Stimulated activated naive CD8-positive, alpha-beta T cell treated with anti-CD3 and anti-CD28 coated beads, Interleukin-15, Interleukin-2, amounts not matched to agents 100 ng/mL and 50 ng/mL, for 24 hours (primary cell): ENCODE data around the gene PRELID3B.

Experiments
- H3K27ac Mint-ChIP-seq: one replicate; pipeline ENCODE4 v1.8.0; 2021; ENCODE audit warnings: mild to moderate bottlenecking, mixed read lengths
- H3K27me3 Mint-ChIP-seq: one replicate; pipeline ENCODE4 v1.8.0; 2021; ENCODE audit warnings: mixed read lengths
- H3K36me3 Mint-ChIP-seq: one replicate; pipeline ENCODE4 v1.8.0; 2021; ENCODE audit warnings: low read depth, mixed read lengths
- H3K4me1 Mint-ChIP-seq: one replicate; pipeline ENCODE4 v1.8.0; 2021; ENCODE audit warnings: low read depth, mixed read lengths
- H3K4me3 Mint-ChIP-seq: one replicate; pipeline ENCODE4 v1.8.0; 2021; ENCODE audit warnings: mild to moderate bottlenecking, mixed read lengths
- H3K9me3 Mint-ChIP-seq: one replicate; pipeline ENCODE4 v1.8.0; 2021; ENCODE audit warnings: mixed read lengths

Gene PRELID3B

DNA sequence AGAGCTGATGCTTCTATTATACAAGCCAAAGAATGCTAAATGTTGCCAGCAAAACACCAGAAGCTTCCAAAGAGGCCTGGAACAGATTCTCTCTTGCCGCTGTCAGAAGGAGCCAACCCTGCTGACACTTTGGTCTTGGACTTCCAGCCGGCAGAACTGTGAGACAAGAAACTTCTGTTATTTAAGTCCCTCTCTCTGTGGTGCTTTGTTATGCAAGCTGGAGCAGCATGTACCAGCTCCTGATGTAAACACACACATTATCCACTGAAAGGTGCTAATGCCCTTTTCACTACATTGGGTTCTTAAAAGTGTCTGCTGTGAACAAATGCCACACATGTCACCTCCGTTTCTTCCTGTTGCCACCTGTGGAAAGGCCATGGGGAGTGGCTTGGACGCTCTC is 25.9 kb upstream of the PRELID3B start:
- H3K4me3 Mint-ChIP-seq = no peak overlapping the region
- H3K27ac Mint-ChIP-seq = no peak overlapping the region
- no peaks in the 10 kb centered on the region for H3K36me3 Mint-ChIP-seq
- H3K9me3 Mint-ChIP-seq = no peaks in the 10 kb centered on the region
- H3K4me1 Mint-ChIP-seq = peaks cover 7% of the 10 kb centered on the region
- peaks cover 25% of the 10 kb centered on the region for H3K27me3 Mint-ChIP-seq

DNA sequence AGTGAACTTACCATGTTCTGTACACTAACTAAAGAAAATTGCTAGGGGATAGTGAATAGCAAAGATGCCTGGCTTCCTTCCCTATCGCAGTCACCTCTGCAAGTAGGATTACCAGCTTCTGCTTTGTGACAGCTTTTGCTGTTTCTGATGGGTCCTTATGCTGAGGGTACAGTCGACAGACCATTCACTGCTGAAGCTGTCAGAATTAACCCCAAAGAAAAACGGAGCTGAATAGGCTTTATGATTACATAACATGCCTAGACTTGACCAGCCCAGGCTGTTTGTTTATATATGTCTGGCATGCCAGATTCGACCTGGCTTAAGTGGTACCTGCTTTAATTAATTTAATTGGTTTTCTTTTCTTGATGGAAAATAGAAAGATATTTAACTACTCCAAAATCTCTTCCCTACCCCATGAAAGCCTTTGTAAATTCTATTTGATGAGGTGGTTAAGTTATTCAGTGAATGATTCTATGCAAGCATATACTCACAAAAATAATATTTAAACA is 21.7 kb upstream of the PRELID3B start:
- no peaks in the 10 kb centered on the region for H3K9me3 Mint-ChIP-seq
- H3K27ac Mint-ChIP-seq = no peak overlapping the region
- H3K4me3 Mint-ChIP-seq = no peak overlapping the region
- H3K36me3 Mint-ChIP-seq = no peaks in the 10 kb centered on the region
- no peaks in the 10 kb centered on the region for H3K4me1 Mint-ChIP-seq
- peaks cover 21% of the 10 kb centered on the region for H3K27me3 Mint-ChIP-seq

DNA sequence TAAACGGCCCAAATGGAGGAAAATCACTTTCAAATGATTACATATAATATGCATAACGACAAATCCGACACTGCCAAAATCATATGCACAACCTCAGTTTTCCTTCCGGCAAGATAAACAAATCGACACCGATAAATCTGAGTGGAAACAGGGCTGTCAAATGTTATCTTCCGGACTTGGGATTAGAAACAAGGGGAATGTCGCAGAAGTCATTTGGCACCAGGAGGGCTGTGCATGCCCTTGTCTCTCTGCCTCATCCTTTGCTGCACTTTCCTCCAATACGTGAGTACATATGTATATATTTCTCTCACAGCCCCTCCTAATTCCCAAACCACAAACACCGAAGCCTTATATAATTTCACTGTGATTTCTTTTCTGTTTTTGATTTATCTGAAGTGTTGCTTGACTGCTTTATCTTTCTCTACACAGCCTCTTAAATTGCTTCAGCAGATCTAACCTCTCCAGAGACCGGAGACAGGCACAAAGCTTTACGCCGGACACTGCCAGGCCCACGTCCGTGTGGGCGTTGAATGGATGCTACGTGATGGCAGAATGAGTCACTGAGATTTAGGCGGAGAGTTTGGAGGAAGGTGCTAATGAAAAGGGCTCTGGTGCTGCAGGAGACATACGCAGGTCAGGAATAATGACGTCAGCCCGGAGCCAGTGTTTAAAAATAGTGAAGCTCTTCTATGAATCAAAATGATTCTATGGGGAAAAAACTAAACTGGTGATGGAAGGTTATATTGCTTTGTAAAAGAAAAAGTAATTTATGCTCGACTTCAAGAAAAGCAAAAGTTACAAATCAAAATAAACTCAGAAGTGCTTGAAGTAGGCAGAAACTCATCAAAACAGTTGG is 21.0 kb upstream of the PRELID3B start:
- H3K27me3 Mint-ChIP-seq = peaks cover 18% of the 10 kb centered on the region
- H3K4me3 Mint-ChIP-seq = no peak overlapping the region
- no peaks in the 10 kb centered on the region for H3K4me1 Mint-ChIP-seq
- H3K27ac Mint-ChIP-seq = no peak overlapping the region
- no peaks in the 10 kb centered on the region for H3K9me3 Mint-ChIP-seq
- H3K36me3 Mint-ChIP-seq = no peaks in the 10 kb centered on the region

DNA sequence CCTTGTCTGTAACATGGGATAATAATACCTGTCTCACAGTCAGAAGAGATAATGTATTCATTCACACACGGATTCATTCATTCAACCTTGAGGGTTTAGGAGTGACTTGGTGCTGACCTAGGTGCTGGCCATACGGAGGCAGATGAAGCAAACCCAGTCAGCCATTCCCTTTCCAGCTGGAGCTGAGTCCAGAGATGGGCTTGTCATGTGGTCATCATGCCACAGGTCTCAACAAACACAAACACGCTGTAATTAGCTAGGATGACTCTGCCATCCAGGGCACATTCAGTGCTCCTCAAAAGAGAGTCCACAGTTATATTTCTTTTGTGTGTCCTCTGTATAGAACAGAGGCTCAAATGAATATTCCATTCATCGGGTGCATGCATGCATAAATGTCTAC is 19.5 kb upstream of the PRELID3B start:
- Mint-ChIP-seq H3K9me3 (no peaks in the 10 kb centered on the region), H3K27ac (no peak overlapping the region), H3K4me1 (no peaks in the 10 kb centered on the region), H3K27me3 (peaks cover 18% of the 10 kb centered on the region), H3K4me3 (no peak overlapping the region), H3K36me3 (no peaks in the 10 kb centered on the region)

DNA sequence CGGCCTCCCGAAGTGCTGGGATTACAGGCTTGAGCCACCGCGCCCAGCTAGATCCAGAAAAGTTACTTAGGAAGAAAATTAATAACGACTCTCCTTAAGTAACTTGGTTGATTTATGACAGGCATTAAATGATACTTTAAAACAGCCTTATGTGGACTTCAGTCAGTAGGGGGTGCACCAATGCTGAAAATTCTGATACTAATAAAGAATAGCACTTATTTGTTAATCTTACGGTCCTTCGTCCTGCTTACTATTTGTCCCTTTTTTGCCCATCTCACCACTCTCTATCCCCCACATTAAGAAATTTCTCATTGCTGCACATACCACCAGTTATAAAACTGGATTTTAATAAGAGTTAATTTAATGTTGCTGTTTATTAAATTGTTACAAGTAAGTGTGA is 12.7 kb upstream of the PRELID3B start:
- peaks cover 23% of the 10 kb centered on the region for H3K27me3 Mint-ChIP-seq
- no peak overlapping the region for H3K4me3 Mint-ChIP-seq
- no peak overlapping the region for H3K27ac Mint-ChIP-seq
- H3K36me3 Mint-ChIP-seq = no peaks in the 10 kb centered on the region
- H3K4me1 Mint-ChIP-seq = no peaks in the 10 kb centered on the region
- no peaks in the 10 kb centered on the region for H3K9me3 Mint-ChIP-seq

DNA sequence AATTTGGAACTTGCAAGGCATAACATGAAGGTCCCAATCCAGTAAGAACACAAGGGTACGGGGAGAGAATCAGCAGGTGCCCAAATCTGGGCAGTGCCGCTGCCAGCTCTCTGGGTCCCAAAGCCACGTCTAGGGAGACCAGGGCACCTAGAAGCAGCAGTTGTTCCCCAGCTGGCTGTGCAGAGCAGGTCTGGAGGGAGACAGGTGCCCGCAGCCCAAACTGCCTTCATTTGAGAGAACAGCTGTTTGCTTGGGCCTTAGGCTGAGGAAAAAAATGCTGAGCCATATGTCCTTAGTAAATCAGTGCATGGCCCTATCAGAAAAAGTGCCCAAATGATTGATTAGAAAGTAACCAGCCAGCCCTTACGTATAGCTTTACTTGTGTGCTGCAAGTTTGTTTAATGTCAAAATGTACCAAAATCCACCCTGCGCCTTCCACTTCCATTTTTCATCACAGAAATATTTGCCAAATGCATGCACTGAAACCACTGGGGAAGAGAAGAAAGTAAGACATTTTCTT is 9.1 kb upstream of the PRELID3B start:
- peaks cover 26% of the 10 kb centered on the region for H3K27me3 Mint-ChIP-seq
- H3K9me3 Mint-ChIP-seq = no peaks in the 10 kb centered on the region
- H3K4me1 Mint-ChIP-seq = peaks cover 16% of the 10 kb centered on the region
- no peak overlapping the region for H3K4me3 Mint-ChIP-seq
- no peak overlapping the region for H3K27ac Mint-ChIP-seq
- H3K36me3 Mint-ChIP-seq = no peaks in the 10 kb centered on the region

DNA sequence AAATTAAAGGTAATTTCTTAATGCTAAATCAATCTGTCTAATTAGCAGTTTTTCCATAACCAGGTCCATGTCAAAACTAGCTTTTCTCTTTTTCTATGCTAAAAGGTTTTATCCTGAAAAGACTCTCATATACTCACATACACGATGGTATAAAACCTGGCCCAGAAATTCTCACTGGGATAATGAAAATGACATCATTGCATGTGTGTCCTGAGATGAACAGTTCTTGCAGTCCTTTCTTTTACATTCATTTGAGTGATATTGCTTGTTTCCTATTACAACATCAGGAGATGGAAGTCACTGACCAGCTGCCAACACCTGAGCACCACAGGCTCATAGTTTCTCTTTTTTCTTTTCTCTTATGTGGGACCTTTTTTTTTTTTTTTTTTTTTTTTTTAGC is 7.9 kb upstream of the PRELID3B start:
- Mint-ChIP-seq H3K4me1 (peaks cover 22% of the 10 kb centered on the region), H3K27me3 (peaks cover 22% of the 10 kb centered on the region), H3K9me3 (no peaks in the 10 kb centered on the region), H3K36me3 (no peaks in the 10 kb centered on the region), H3K4me3 (no peak overlapping the region), H3K27ac (no peak overlapping the region)

DNA sequence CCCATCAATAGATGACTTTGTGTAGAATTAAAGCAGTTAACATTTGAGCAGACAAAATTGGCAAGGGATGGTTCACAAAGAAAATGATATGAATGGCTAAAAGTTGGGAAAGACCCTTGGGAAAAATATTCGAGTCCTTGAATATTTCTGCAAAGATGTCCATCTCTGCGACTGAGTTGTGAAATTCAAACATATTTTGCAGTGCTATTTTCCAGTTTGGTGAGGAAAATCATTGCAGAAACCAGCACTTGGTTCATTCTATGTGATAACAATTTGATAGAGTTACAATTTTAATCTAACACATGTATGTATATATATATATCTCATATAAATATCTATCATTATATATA is 6.1 kb upstream of the PRELID3B start:
- Mint-ChIP-seq H3K4me1 (peaks cover 34% of the 10 kb centered on the region), H3K36me3 (no peaks in the 10 kb centered on the region), H3K27me3 (peaks cover 22% of the 10 kb centered on the region), H3K27ac (no peak overlapping the region), H3K4me3 (no peak overlapping the region), H3K9me3 (no peaks in the 10 kb centered on the region)

DNA sequence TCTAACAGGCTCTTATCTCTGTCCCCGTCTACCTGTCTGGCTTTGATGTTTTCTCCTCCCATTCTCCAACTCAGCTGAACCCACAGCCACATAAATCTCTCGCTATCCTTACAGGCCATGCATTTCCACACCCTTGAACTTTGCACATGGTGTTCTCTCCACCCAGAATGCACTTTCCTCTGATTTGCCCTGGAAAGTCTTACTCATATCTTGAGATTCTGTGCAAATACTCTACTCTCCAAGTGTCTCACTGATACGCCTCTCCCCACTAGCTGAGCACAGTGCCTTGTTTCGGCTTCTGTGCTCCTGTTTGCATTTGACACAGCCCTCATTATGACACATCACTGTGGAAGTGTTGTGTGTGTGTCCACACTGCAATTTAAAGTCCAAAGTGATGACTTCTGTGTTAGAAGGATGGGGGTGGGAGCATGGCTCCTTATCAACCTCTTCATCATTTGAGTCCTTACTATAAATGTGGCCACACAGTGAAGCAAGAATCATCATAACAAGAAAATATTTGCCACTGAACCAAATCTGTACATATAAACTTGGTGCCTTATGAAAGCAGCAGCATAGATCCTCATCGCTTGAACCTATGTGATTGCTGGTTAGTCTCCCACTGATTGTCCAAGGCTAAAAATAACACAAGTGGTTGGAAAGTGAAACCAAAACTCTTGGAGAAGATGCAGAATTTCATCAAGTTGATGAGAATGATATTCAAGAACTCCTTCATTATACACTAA is 5.5 kb upstream of the PRELID3B start:
- peak overlapping the region; percentile 64 for H3K27ac Mint-ChIP-seq
- H3K4me3 Mint-ChIP-seq = no peak overlapping the region
- peaks cover 40% of the 10 kb centered on the region for H3K4me1 Mint-ChIP-seq
- no peaks in the 10 kb centered on the region for H3K36me3 Mint-ChIP-seq
- H3K9me3 Mint-ChIP-seq = no peaks in the 10 kb centered on the region
- peaks cover 17% of the 10 kb centered on the region for H3K27me3 Mint-ChIP-seq

DNA sequence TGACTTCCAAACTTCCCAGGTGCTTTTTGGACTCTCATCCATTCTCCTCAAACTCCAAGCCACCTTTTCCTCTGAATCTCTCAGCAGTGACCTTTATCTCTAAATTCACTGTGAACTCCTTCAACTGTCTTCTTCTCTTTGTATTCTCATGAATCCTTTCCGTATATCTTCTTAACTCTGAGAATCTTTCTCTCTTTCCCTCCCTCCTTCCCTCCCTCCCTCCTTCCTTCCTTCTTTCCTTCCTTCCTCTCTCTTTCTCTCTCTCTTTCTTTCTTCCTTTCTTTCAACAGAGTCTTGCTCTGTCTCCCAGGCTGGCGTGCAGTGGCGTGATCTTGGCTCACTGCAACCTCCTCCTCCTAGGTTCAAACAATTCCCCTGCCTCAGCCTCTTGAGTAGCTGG is 4.3 kb upstream of the PRELID3B start:
- Mint-ChIP-seq H3K9me3 (no peaks in the 10 kb centered on the region), H3K4me3 (no peak overlapping the region), H3K27ac (peak overlapping the region; percentile 47), H3K36me3 (no peaks in the 10 kb centered on the region), H3K27me3 (peaks cover 12% of the 10 kb centered on the region), H3K4me1 (peaks cover 42% of the 10 kb centered on the region)

DNA sequence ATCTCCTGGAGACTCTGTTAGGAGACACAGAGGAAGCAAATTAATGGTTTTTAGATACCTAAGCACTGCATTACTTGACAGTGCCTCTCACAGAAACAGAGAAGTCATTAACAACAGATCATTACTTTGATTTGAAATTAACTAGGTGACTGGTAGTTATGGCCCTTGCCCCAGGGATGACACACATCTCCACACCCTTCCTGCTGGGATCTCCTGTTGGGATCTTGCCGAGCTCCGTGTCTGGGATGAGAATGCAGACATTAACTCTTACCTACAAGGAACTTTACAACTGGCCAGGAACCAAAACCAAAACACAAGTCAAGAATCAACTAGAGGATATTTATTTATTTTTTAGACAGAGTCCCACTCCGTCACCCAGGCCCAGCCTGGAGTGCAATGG is 2.2 kb upstream of the PRELID3B start:
- Mint-ChIP-seq H3K4me1 (peaks cover 62% of the 10 kb centered on the region), H3K27me3 (peaks cover 3% of the 10 kb centered on the region), H3K27ac (no peak overlapping the region), H3K9me3 (no peaks in the 10 kb centered on the region), H3K36me3 (peaks cover 16% of the 10 kb centered on the region), H3K4me3 (no peak overlapping the region)

DNA sequence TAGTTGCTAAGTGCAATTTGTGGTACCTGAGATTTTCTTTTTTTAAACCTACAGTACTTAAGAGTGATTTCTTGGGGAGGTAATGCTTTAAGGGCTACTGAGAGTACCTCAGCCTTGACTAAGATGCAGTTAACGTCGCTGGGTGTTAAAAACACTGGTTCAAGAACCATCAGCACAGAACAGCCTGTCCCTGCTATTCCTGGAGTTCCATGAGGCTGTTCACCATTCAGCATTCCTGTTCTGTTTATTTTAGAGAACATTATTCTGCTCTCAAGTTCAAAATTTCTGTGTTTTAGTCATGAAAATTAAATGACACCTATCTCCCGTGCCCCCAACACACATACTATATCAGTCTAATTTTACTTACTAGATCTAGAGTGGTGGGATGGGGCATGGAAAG is 1.7 kb upstream of the PRELID3B start:
- H3K4me1 Mint-ChIP-seq = peaks cover 67% of the 10 kb centered on the region
- H3K9me3 Mint-ChIP-seq = no peaks in the 10 kb centered on the region
- peaks cover 1% of the 10 kb centered on the region for H3K27me3 Mint-ChIP-seq
- H3K4me3 Mint-ChIP-seq = no peak overlapping the region
- peak overlapping the region; percentile 69 for H3K27ac Mint-ChIP-seq
- peaks cover 21% of the 10 kb centered on the region for H3K36me3 Mint-ChIP-seq

DNA sequence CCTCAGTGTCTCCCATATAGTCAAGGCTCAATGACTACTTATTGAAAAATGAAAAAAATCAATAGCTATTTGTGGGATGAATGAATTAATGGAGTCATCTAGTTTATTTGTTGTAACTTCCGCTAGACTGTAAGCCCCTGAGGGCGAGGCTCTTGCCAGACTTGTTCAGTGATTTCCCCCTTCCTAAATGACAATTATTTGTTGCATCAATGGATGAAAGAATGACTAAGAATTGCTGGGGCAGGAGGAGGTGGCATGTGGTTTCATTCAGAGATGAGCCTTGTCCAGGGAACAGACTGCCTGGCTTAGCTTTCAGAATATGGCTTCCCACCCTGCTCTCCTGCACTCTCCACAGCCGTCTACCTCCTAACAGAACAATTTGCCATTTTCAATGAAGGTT is 1.1 kb upstream of the PRELID3B start:
- Mint-ChIP-seq H3K27me3 (no peaks in the 10 kb centered on the region), H3K27ac (peak overlapping the region; percentile 69), H3K9me3 (no peaks in the 10 kb centered on the region), H3K4me1 (peaks cover 72% of the 10 kb centered on the region), H3K36me3 (peaks cover 26% of the 10 kb centered on the region), H3K4me3 (peak overlapping the region; percentile 75)

DNA sequence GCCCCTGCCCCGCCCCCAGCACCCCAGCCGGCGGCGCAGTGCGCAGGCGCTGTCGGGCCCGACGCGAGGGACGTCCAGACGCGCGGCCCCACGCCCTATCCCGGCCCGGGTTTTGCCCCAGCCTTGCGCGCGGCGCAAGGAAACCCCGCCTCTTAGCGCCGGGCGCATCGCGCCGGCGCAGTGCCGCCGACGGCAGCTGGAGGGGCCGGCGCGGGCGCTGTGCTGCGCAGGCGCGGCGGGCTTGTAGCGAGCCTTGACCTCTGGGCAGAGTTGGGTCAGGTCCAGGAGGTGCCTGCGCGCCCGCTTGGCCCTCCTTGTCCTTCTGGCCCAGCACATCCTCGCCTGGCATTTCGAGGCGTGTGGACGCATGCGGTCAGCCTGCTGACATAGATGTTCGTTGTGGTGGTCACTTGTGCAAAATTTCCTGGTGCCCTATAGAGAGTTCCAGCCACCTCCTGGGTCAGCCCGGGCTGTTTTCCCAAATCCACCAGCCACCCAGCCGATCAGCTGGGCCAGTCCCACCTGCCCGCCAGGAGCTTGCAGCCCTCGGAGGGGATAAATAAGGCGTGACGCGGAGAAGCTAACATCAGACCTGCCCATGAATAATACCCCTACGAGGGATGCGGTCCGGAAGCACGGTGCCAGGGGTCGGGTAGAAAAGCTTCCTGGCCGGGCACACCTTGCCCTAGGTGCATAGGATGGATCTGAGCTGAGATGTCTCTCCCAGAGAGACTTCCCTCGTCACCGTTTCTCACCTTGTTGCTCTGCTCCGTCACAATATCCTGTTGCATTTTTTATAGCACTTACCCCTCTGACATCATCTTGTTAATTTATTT is 428 bp upstream of the PRELID3B start:
- peak overlapping the region; percentile 94 for H3K27ac Mint-ChIP-seq
- peaks cover 33% of the 10 kb centered on the region for H3K36me3 Mint-ChIP-seq
- no peaks in the 10 kb centered on the region for H3K9me3 Mint-ChIP-seq
- peak overlapping the region; percentile 95 for H3K4me3 Mint-ChIP-seq
- peaks cover 71% of the 10 kb centered on the region for H3K4me1 Mint-ChIP-seq
- no peaks in the 10 kb centered on the region for H3K27me3 Mint-ChIP-seq
